GM19328 (cell line): Measurements from ENCODE around the gene UNC79.

Experiments
- ATAC-seq: cut with Tn5 transposase; IDR thresholded peaks from one replicate; pipeline ENCODE4 v1.9.1; 2021; ENCODE audit warnings: mild to moderate bottlenecking, moderate library complexity; ENCODE audit not compliant: unreplicated experiment

Gene UNC79

GRCh38 chr14:93705513-93706156 is 274.9 kb downstream of the UNC79 start:
- no peak for ATAC-seq

GRCh38 chr14:93706360-93706955 is 275.7 kb downstream of the UNC79 start:
- ATAC-seq, result no peak

- no peak for ATAC-seq
Observed at GRCh38 chr14:93707475-93707874, 276.7 kb downstream of the UNC79 start.

- no peak for ATAC-seq
Observed at GRCh38 chr14:93708311-93708734, 277.6 kb downstream of the UNC79 start.

GRCh38 chr14:93708800-93709199 is 278.1 kb downstream of the UNC79 start:
- ATAC-seq, result no peak

GRCh38 chr14:93709249-93709648 is 278.5 kb downstream of the UNC79 start:
- no peak for ATAC-seq

- no peak for ATAC-seq
Observed at GRCh38 chr14:93712079-93712837, 281.5 kb downstream of the UNC79 start.

GRCh38 chr14:93712838-93713724 is 282.3 kb downstream of the UNC79 start:
- ATAC-seq, result no peak

- ATAC-seq, result no peak
Observed at GRCh38 chr14:93713726-93714405, 283.1 kb downstream of the UNC79 start.

GRCh38 chr14:93714605-93715004 is 283.9 kb downstream of the UNC79 start:
- no peak for ATAC-seq

- ATAC-seq, result no peak
Observed at GRCh38 chr14:93715279-93715927, 284.7 kb downstream of the UNC79 start.

- no peak for ATAC-seq
Observed at GRCh38 chr14:93716002-93716745, 285.4 kb downstream of the UNC79 start.

- no peak for ATAC-seq
Observed at GRCh38 chr14:93716746-93717667, 286.3 kb downstream of the UNC79 start.

GRCh38 chr14:93717668-93718320 is 287.1 kb downstream of the UNC79 start:
- no peak for ATAC-seq

- no peak for ATAC-seq
Observed at GRCh38 chr14:93719256-93719655, 288.5 kb downstream of the UNC79 start.

GRCh38 chr14:93720076-93720815 is 289.5 kb downstream of the UNC79 start:
- no peak for ATAC-seq

- no peak for ATAC-seq
Observed at GRCh38 chr14:93720981-93721483, 290.3 kb downstream of the UNC79 start.
